ENCODE data around the gene METTL16.
A peak's percentile ranks its signal among the peaks of the same experiment; 100 is the strongest.

- TF ChIP-seq CTCF (IDR thresholded peaks at IDR 0.05; ENCODE audit: borderline replicate concordance, extremely low read depth, low read length, poor library complexity, severe bottlenecking), result peak; percentile 98
- no peak for TF ChIP-seq EZH2 (IDR thresholded peaks at IDR 0.05; ENCODE audit: borderline replicate concordance, low read depth, low read length, severe bottlenecking)
These were observed 95.5 kb downstream of the METTL16 start for GRCh38 chr17:2416010-2416734.

All from DND-41 (cell line).